ENCODE results near the gene NRXN3.

Gene NRXN3

DNA sequence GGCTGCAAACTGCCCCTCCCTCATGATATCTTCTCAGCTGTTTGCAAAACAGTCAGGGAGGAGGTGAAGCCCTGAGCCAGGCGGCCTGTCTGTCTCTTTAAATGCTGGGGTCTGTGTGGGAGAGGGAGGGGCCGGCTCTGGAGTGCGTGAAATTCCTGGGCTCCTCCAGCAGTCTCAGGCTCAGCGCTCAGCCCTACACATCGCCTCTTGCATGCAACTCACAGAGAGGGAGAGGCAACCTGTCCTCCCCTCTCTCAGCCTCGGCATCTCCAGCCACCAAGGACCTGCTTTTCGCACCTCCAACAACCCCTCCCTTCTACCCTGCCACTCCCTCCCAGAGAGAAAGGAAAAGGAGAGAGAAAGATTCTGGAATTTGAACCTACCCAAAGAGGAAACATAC is at the start of gene NRXN3:
TSS of gene NRXN3 (plus strand) at position 171 of the 400 bp plus-strand sequence. CDS start 72,721 bp downstream, outside the sequence.
- DNase-seq: no peak

DNA sequence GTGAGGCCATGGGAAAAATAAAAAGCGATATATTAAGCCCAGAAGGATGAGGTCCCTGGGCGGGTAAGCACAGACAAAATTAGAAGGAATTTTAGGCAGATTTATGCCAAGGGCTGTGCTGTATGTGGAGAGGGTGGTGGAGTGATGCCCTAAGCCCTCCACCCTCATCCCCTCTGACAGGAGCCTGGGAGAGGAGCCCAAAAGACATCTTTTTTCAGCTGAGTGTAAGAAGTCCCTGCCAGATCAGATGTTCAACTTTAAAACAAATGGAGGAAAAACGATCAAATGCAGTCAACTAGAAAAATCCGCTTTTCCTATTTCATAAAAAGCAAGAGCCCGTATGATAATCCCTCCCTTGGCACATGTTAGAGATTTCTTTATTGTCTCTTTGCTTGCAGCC is 47.7 kb upstream of the NRXN3 start:
- no peak for DNase-seq

DNA sequence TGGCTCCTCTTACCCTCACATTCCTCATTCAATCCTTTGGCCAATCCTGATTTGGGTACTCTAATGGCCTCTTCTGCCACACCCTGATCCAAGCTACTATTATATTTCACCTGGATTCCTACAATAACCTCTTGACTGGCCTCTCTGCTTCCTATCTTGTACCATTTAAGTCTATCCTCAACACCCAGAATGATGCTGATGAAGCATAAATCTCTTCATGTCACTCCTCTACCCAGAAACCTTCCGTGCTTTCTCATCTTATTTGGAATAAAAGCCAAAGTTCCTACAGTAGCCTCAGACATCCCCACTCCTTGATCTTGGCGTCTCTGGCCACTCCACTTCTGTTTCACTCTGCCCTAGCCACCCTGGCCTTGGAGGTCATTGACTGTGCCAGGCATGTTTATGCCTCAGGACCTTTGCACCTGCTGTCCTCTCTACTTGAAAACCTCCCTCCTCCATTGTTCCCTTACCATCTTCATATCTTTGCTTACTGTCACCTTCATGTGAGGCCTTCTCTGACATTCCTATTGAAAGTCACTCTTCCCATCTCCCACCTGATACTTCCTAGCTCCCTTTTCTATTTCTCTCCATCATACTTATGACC is 46.4 kb upstream of the NRXN3 start:
- no peak for DNase-seq

DNA sequence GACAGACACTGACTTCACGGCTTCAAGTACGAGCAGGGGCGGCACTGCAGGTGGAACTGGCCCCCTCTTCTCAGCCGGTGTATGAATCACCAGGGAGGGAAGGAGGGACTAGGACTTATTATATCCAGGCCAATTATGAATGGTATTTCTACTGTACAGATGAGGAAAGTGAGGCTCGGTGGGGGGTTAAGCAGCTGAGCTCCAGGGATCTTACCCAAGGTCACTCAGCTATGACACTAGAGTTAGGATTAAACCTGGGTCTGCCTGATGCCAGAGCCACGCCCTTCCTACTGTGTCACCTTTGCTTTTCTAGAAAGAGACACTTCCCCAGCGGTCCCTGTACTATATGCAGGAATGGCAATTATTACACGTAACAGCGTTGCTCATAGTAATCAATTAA is 42.2 kb upstream of the NRXN3 start:
- DNase-seq: no peak

DNA sequence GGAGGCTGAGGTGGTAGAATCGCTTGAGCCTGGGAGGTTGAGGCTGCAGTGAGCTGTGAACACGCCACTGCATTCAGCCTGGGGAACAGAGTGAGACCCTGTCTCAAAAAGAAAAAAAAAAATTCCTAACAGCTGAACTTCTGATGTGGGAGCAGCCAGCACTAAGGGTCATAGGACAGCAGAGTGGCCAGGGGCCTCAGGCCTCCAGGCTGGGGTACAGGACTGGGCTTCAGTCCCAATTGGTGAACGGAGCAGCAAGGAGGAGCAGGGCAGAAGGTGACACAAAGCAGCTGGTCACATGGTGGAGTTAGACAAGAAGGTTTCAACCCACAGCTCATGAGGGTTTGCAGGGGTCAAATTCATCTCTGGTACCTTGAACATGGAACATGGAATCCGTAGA is 40.8 kb upstream of the NRXN3 start:
- DNase-seq: no peak

DNA sequence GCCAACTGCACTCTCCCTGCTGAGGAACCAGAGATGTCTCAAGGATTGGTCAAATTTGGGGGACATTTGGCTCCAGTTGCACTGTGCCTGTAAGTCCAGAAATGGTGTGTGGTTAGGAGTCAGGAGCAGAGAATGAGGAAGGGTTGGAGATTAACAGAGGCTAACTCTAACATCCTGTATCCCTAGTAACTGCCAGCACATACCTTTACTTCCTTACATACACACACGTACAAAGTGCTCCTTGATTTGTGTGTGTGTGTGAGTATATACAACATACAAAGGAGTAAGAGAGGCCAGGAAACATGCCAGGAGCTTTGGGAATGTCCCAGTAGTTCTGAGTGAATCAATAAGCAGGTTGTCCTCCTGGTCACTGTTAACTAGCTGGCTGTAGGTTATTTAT is 39.8 kb upstream of the NRXN3 start:
- no peak for DNase-seq

DNA sequence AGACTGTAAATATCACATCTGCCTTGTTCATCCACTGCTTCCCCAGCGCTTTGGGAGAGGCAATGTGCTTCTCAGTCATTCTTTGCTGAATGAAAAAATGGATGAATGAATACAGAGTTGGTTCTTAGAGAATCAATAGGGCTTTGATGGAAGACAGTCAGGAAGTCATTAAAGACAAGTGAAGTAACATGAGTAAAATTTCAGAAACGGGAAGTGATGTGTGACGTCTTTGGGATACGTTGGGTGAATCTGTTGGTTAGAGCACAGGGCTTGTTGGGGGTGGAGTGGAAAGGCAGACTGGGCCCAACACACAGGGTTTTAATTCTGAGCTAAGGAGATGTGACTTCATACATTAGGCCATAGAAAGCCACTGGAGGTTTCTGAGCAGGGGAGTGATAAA is 39.0 kb upstream of the NRXN3 start:
- no peak for DNase-seq

DNA sequence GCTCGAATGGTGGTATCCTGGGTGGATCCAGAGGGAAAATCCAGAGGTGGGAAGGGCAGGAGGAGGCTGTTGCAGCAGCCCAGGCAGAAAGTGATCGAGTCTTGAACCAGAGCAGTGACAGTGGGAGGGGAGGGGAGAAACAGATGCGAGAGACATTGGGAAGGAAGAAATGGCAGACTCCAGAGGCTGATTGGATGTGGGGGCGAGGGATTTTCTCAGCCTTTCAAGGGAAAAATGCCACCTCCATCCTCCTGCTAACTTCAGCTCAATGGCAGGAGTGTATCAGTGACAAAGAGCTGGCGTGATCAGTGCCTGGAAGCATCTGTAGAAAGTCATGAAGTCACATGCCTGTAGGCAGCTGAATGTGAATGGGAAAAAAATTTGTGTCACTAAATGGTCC is 38.6 kb upstream of the NRXN3 start:
- no peak for DNase-seq

DNA sequence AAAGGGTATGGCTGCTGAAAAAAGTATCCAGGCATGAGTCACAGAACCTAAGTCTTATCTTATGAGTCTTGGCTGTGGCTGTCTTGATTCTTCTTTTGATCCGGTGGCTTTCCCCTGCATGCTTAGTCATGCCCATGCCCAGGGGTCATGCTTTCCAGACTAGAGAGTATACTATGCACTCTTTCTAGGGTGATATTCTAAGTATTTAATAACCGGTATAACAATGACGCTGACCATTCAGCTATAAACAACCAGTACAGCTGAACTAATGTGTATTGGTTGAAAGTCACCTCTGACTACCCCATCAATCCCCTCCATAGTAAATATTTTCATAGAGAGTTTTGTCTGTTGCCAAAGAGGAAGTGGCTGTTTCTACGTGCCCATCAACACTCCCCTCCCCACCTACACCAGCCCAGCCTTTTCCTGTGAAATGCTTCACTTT is 34.7 kb upstream of the NRXN3 start:
- no peak for DNase-seq

DNA sequence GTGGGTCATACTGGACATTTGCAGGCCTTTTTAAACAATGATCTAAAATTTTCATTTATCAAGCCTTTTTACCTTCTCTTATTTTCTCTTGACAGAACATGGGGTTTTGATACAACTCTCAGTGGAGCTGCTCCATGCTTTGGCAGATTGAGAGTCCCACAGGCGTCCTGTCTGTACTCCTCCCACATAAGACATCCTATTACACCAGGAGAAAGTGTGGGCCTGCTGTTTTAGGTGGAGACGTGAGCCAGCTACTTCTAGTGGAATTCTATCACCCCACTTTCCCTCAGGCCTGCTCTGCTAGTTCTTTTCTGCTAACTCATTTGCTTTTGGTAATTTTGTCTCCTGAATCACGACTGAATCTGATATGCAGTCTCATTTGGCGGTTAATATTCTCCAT is 33.5 kb upstream of the NRXN3 start:
- no peak for DNase-seq

DNA sequence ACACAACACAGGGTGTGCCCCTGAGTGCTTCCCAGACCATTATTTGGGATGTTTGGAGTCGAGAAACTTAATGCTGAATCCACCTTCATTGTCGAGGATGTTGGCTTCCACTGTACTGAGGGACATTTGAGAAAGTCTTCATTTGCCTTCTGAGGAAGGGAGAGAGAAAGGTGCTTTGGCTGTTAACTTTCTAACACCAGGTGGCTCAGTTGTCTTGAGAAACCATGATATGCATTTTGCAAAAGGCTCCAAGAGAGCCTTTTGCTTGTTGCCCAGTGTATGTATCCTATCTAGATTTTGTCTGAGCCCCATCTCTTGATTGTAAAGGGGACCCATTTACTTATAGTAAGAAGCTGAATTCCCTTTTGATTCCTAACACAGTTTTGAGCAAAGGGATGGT is 28.6 kb upstream of the NRXN3 start:
- DNase-seq: no peak

DNA sequence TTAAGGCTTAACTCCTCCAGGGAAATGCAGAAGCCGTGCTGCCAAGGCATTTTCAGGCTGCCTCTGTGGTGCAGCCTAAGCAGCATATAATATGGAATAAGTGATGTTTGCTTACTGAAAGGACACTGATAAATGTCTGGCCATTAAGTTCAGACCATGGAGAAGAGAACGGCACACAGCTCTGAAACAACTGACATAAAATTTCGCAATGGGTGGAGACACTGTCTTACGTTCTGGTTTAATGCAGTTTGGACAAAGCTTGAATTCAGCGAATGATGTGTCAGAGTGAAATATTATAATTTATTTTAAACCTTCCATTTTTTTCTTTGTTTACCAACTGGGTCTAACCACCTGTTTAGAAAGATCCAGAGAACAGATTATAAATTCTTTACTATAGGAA is 27.2 kb upstream of the NRXN3 start:
- no peak for DNase-seq

DNA sequence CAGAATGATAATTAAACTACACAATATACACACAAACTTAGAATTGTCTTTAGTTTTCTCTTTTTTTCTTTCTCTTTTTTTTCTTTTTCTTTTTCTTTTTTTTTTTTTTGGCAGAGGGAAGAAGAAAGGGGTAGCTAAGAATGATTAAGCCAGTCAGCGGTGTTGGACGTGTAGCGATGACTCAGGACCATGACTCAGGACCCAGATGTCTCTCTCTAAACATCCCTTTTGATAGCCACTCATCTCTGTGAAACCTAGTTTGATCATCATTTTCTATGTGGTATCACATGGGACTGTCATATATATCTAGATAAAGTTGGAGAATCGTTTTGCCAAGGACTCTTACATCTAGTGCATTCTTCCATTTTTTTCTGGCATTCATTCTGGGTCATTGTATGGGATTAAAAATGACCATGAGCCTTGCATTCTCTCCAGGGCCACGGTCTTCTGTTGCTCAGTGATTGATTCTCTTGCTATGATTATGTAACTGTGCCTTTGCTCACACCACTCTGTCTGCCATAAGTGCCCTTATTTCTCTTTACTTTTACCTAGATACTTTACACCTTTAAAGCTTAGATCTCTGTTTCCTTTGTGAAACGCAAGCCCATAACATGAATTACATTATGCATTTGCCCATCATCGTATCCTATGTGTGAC is 26.6 kb upstream of the NRXN3 start:
- DNase-seq: no peak

DNA sequence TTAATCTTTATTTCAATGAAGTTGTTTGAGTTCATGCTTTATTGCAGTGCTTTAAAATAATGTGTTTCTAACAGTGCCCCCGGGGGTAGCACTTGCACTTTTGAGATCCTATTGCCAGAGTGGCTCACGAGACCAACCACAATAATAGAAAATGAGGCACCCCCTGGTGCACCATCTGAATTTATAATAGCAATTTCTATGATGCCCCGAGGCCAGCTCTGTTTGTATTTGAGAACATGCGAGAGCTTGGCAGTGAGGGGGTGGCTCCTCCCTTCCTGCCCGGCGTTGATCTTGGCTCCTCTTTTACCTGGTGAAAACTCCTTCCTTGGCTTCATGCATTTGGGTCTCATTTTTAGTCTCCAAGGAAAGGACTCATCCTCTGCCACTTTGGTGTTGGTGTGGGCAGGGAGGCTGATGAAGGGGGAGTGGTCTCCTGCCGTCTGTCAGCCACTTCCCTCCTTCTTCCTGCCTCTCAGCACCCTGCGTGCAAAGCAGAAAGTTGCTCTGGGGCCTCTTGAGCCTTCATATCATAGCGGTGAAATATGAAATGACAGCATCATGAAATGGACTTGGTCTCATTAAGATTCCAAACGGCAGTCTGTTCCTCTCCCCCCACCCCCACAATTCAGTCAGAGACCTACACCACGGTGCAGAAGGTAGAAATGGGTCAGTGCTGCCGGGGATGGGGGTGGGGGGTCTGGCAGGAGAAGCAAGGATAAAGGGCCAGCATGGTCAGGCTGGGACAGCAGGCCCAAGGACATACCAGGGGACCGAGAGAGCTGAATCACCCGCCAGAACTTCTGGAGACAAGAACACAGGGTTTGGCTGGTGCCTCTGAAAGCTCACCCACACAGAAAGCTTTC is 17.7 kb upstream of the NRXN3 start:
- DNase-seq: no peak

DNA sequence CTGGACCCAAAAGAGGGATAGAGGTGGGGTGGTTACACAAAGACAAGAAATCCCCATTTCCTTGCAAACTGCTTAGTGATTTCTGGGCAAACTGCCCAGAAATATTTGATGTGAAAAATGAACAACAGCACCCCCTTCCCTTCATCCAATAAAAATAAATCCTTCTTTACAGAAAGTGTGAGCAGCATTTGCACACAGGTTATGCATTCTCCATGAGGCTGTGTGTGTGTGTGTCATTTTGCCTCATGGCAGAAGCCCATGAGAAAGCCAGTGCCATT is 17.2 kb upstream of the NRXN3 start:
- no peak for DNase-seq

DNA sequence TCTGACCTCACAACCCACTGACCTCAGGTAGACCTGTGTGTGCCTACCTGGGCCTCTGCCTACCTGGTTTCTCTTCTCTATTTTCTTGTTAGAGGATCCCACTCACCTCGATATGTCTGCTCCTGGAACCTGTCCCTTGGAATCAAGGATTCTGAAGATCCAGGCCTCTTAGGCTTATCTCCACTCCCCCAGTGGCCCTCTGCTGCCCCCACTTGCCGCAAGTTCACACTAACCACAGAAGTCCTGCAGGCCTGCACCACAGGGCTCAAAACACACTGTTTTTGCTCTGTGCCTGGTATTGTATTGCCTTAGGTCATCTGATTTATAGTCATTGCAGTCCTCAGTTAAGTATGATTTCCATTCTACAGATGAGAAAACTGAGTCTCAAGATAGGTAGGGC is 15.3 kb upstream of the NRXN3 start:
- DNase-seq: no peak

DNA sequence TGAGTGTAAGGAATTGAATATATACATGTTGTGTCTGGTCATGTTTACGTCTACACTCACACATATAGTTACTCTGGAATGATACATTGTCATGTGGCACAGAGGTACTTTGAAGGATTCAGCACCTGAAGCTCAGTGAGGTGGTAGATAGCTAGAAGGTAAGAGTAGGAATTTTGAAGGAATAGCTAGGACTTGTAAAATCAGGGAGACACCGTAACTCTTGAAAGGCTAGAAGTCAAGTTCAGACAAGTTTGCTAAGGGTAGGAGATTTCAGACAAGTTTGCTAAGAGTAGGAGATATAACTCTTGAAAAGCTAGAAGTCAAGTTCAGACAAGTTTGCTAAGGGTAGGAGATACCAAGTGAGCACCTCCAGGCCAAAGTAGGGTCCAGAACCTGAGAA is 14.0 kb upstream of the NRXN3 start:
- DNase-seq: no peak

DNA sequence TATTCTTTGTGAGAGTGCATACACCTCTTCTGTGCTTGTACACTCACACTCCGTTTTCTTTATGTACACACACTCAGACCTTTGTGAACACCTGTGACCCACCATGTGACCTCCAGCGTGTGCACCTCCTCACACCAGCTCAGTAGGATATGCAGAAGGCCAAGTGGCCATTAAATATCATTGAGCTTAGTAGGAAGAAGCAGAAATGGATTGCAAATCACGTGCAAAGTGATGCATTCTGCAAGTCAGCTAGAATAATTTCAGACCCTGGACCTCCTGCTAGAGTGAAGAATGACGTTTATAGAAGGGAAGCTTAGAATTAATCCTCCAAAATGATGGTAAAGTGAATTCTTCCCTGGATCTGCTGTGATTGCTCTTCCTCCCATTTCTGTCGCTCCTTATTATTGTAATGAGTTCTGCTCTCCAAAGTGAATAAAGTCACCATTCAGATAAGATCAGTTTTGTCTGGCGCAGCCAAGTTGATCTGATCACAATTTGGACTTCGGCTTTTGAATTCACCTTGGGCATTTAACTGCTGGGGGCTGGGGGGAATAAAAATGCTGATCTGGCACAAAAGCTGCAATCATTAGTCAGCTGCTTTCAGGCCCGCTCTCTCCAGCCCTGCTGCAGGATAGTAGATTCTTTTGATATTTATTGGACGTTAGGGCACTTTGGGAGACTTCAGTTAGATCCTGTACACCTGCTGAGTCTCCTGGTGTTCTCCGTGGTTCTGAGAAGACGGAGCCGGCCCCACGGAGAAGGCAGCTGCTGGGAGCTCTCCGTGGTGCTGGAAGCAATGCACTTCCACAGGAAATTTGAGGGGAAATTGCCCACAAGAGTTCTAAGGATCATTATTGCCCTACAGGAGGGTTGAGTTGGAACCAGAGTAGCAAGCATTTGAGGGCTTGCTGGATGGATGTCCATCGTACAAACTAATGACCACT is 12.4 kb upstream of the NRXN3 start:
- no peak for DNase-seq

DNA sequence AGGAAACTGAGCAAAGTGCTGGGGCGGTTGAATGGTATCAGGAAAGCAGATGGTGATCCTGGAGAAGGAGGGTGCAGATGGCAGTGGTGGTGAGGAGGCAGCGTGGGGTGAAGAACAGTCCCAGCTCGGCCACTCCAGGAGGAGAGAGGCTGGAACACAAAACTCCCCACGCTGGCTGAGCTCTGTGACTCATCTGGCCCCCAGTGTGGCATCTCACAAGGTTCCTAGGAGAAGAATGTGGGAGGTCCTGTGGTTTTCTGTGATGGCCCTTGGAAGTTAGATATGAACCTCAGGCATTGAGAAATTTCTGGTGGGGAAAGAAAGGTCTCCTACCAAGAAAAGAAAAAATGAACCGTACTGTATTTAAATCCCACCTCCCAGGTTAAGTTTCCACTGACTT is 8.0 kb upstream of the NRXN3 start:
- DNase-seq: no peak

DNA sequence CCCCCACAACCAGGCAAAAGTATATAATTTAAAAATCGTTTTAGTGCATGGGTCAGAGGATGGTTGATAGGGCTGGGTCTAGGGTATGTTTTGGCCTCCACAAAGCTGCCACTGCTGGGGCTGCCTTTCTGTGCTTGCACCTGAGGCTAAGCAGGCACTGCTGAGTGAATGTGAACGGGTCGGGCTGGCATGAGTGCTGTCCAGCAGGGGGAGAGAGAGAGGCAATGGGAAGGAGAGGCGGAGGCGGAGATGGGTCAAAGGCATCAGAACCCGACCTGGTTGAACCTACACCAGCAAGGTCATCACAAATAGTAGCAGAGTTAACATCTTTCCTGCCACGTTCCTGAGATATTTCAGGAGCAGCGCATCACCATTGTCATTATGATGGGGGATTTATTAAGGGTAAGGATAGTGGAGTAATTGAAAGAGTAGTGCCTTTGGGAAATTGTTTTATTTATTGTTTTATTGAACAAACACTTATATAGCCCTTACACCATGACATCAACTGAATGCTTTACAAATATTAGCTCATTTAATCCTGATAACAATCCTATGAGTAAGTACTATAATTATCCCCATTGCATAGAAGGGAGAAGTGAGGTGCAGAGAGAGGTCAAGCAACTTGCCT is 5.8 kb upstream of the NRXN3 start:
- no peak for DNase-seq

DNA sequence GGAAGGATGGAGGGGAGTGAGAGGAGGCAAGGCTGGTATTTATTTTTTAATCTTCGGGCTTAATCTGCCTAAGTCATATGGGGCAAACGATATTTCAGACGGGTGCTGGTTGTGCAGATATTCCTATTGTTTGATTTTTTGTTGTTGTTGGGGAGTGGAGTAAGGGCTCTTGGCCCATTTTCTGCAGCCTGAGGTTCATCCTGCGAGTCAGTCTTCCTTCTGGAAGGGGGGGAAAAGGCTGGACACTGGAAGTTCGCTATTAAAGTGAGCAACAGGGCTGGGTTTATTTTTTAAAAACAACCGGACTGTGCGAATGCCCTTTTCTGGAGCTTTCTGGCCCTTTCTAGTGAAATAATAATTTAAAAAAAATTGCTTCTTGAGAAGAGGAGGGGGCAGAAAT is 2.3 kb downstream of the NRXN3 start:
- DNase-seq: no peak

DNA sequence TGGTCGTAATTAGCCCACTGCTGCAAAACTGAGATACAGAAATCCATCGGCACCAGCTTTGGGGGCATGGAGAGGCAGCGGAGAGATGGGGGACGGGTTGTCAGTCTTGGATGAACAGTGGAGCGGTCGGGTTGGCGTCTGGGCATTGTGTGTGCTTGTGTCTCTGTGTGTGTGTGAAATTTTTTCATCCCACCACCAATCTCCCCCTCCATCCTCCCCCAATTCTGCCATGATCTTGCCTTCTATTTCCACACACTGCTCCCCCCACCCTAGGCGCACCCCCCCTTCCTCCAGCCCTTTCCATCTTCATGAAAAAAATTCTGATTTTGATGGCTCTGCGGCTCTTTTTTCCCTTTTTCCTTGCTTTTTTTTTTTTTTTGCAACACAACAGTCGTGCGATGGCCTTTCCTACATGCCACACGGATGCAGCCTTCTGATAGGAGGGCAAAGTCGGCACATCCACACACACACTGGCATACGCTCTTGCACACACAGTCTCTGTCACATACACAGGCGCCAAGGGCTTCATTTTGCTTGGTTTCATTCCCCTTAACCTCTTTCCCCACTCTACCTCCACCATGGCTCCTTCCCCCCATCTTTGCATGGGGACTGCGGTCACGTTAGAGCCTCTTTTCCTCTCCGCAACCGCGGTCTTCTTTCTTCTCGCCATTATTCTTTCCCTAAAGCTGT is 3.3 kb downstream of the NRXN3 start:
- no peak for DNase-seq

Measured in CD4-positive, alpha-beta T cell treated with Interleukin-10 for 1 hour (primary cell).